GM10266 (cell line): Measurements from ENCODE around the gene ATG2A.
A peak's percentile ranks its signal among the peaks of the same experiment; 100 is the strongest.

ENCODE experiments used
- DNase-seq: peaks from one replicate; pipeline ENCODE4 v3.0.0; 2012; ENCODE audit errors: extremely low spot score
- TF ChIP-seq, protein P1 (sequence below): IDR thresholded peaks from 2 replicates; pipeline ENCODE4 v1.5.1; 2012; ENCODE audit warnings: mild to moderate bottlenecking, low read depth; ENCODE audit not compliant: control insufficient read depth, insufficient read depth; ENCODE audit errors: missing control alignments

ATG2A gene

DNA sequence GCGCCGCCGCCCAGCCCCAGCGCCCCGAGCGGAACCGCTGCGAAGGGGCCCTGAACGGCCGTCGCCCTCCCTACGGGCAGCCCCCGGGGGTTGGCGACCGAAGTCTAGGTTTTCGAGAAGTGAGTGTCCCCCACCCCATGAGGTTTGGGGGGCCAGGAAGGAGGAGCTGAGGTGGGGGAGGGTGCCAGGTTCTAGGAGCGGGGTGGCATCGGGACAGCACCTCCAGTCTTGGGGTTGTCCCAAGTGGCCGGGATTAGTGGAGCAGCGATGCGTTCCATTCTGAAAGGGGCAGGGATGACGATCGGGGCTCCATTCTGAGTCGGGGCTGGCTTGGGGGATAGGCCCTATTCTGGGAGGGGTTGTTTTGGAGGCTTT lies 7.9 kb upstream of the ATG2A start:
- TF ChIP-seq, protein P1, sequence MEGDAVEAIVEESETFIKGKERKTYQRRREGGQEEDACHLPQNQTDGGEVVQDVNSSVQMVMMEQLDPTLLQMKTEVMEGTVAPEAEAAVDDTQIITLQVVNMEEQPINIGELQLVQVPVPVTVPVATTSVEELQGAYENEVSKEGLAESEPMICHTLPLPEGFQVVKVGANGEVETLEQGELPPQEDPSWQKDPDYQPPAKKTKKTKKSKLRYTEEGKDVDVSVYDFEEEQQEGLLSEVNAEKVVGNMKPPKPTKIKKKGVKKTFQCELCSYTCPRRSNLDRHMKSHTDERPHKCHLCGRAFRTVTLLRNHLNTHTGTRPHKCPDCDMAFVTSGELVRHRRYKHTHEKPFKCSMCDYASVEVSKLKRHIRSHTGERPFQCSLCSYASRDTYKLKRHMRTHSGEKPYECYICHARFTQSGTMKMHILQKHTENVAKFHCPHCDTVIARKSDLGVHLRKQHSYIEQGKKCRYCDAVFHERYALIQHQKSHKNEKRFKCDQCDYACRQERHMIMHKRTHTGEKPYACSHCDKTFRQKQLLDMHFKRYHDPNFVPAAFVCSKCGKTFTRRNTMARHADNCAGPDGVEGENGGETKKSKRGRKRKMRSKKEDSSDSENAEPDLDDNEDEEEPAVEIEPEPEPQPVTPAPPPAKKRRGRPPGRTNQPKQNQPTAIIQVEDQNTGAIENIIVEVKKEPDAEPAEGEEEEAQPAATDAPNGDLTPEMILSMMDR: no peak
- peak; percentile 43 for DNase-seq

DNA sequence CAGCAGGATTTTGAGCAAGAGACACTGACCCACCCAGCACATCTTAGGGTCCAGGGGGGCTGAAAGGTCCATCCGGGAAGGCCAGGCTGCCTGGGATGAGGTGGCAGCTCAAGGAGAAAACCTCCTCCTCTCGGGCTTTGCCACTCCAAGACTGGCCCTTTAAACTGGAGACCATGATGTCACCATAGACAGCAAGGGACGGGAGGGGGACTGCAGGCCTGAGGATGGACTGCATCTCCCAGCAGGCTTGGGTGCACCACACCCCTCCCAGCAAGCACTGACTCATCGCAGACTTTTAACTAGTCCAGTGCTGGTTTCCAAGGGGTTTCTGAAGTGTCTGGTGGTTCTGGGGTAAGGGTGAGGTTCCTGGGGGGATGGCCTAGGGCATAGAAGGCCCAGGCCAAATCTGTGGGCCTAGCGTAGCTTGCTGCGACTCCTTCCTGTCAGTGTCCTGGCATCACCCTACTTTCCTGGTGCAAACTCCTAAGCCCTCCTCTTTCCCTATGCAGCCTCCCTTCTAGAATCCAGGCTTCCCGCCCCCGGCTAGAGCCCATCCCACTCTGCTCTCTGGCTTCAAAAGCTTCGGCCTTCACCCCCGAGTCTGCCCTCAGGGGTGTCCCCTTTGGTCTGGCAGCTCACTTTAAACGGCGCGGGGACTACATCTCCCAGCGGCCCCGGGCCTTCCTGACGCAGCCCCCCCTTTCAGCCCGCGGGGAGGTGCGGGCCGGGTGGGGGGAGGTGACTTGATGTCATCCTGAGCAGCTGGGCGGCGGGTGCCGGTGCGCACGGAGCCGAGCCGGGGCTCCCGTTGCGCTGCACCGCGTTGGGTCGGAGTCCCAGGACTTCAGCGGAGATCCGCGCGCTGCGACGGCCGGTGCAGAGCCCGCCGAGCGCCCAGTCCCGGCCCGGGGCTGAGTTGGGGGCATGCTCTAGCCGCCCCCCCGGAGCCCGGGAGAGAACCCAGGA lies 7.2 kb upstream of the ATG2A start, which contains the start of gene PPP2R5B:
Gene PPP2R5B, plus strand, starts transcription at position 746 of the 966 bp plus-strand sequence. CDS start 1,046 bp downstream, outside the sequence.
- TF ChIP-seq, protein P1: no peak
- DNase-seq: peak; percentile 97

DNA sequence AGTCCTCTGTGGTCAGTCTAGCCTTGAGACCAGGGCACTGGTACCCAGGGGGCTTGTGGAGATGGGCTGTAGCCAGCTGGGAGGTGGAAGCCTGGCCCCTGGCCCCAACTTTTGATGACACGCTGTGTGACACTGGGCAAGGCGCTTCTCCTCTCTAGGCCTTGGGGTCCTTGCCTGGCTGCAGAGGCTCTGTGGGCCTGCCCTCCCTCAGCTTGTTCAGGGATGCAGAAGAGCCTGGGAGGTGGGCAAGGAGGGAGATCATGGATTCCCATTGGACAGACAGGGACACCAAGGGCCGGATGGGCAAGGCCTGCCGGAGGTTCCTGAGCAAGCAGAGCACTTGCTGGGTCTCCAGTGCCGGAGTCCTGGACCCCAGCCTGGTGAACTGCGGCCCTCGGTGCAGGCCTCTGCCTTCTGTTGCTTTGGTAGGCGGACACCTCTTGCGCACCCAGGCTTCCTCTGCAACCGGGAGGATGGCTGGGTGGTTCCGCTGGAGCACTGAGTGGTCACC lies 6.2 kb upstream of the ATG2A start:
- TF ChIP-seq, protein P1: no peak

DNA sequence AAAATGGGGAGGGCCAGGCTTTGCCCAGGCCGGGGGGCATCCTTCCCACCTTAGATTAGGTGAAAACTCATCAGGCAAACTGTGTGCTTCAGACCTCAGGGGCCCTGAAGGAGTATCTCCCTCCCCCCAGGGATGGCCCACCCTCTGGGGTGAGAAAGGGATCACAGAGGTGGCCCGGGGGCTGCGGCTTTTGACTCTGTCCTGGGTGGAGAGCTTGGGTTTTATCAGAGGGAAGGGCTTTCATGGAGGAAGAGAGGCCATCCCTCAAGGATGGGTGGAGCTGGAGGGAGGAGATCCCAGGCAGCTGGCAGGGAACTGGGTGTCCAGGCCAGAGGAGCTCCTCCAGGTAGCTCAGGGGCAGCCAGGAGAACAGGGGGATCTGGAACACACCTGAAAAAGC lies 4.4 kb upstream of the ATG2A start:
- no peak for DNase-seq

More for the DNA sequence above, 6.2 kb upstream of the ATG2A start:
- no peak for DNase-seq

DNA sequence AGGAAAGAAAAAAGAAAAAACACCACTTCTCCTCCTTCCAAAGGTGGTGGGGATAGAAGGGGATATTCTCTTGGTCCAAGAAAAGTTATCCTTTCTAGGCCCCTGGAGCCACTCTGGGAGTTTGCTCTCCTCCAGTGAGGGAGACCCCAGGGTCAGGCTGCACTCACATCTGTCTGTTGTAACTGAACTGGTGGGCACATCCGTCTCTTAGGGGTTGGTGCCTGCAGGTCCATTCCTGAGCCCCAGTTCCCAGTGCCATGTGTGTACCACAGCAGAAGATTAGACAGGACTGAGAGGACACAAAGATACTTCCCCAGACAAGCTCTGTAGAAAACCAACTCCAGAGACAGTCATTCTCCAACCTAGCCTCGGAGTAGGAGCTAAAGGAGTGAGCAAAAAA lies 3.1 kb upstream of the ATG2A start:
- TF ChIP-seq, protein P1: no peak

More for the DNA sequence above, 4.4 kb upstream of the ATG2A start:
- TF ChIP-seq, protein P1: no peak

DNA sequence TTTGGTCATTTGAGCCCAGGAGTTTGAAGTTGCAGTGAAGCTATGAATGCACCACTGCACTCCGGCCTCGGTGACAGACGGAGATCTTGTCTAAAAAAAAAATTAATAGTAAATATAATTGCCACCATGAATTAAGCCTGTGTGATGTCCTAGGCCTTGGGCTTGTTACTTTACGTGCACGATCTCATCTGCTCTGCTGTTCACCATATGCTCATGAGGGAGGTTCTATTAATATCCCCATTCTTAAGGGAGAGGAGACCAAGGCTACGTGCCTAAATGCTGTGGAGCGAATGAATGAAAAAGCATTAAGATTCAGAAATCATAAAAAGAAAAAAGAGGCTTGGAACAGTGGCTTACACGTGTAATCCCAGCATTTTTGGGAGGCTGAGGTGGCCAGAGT lies 2.6 kb upstream of the ATG2A start:
- DNase-seq: no peak
- TF ChIP-seq, protein P1: no peak

More for the DNA sequence above, 3.1 kb upstream of the ATG2A start:
- no peak for DNase-seq

DNA sequence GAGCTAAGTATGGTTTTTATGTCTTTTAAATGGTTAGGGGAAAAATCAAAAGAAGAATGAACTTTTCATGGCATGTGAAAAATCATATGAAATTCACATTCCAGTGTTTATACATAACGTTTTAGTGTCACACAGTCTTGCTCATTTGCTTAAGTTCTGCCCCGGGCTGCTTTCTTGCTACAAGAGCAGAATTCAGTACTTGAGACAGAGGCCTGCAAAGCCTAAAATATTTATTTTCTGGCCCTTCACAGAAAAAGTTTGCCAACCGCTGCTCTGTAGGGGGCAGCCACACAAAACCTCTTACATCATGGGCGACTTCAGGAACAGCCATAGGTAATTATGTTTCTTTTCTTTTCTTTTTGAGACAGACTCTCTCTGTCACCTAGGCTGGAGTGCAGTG lies 1.0 kb upstream of the ATG2A start:
- TF ChIP-seq, protein P1: peak; percentile 42
- DNase-seq: no peak
